IMR-90 (cell line): ENCODE measurements around the gene COL4A5. TPM values are rescaled to one million over a fixed set of nuclear protein-coding genes. Genes with fewer than 3 reads are reported as not detected.

Experiments used
- ATAC-seq: fragments of 200-7000 bp; cut with Tn5 transposase; 2 replicates; pipeline ENCODE4 v1.9.1; 2020; ENCODE audit warnings: low read depth, mild to moderate bottlenecking, moderate library complexity
- BruUV-seq: library from RNA; stranded (reverse); fragments of 400-500 nt; replicated peaks from 2 replicates; lab custom pipeline; 2021; lab: Mats Ljungman, UMichigan
- CTCF ChIA-PET: fragments of 300-600 bp; formaldehyde crosslinking; extraction: SDS; loops from one replicate; lab custom pipeline; 2021; ENCODE audit warnings: antibody characterized with exemption; lab: Yijun Ruan, JAX
- POLR2A ChIA-PET: fragments of 300-600 bp; sonication (Branson Sonifier 250); formaldehyde crosslinking; loops from one replicate; lab custom pipeline; 2022; ENCODE audit warnings: antibody characterized with exemption; ENCODE audit not compliant: unreplicated experiment; lab: Charles Lee
- DNase-seq: peaks from one replicate; pipeline ENCODE4 v3.0.0; 2013
- H2AFZ ChIP-seq: replicated peaks from 2 replicates; pipeline ENCODE3; 2013; ENCODE audit warnings: low read length, mild to moderate bottlenecking; ENCODE audit not compliant: poor library complexity
- H2AK5ac ChIP-seq: 2 replicates; pipeline ENCODE4 v1.6.1; 2013; ENCODE audit warnings: low read depth, low read length, inconsistent platforms
- H2AK9ac ChIP-seq: replicated peaks from 2 replicates; pipeline ENCODE3; 2013; ENCODE audit warnings: mild to moderate bottlenecking, low read depth, low read length, moderate library complexity; ENCODE audit not compliant: poor library complexity
- H2BK120ac ChIP-seq: 2 replicates; pipeline ENCODE4 v1.6.1; 2013; ENCODE audit warnings: low read depth, low read length, inconsistent platforms
- H2BK15ac ChIP-seq: 3 replicates; pipeline ENCODE4 v1.6.1; 2013; ENCODE audit warnings: low read depth, low read length, inconsistent platforms
- H2BK20ac ChIP-seq: 2 replicates; pipeline ENCODE4 v1.6.1; 2013; ENCODE audit warnings: low read depth, mild to moderate bottlenecking, inconsistent platforms, low read length, moderate library complexity
- H2BK5ac ChIP-seq: 2 replicates; pipeline ENCODE4 v1.6.1; 2013; ENCODE audit warnings: mild to moderate bottlenecking, low read depth, low read length, inconsistent platforms; ENCODE audit not compliant: poor library complexity, severe bottlenecking
- H3K14ac ChIP-seq: replicated peaks from 2 replicates; pipeline ENCODE4 v1.6.1; 2013; ENCODE audit warnings: low read depth, low read length, inconsistent platforms
- H3K18ac ChIP-seq: 2 replicates; pipeline ENCODE4 v1.6.1; 2013; ENCODE audit warnings: low read depth, low read length, control low read depth
- H3K23ac ChIP-seq: 2 replicates; pipeline ENCODE4 v1.6.1; 2013; ENCODE audit warnings: low read depth, low read length, inconsistent platforms
- H3K27ac ChIP-seq: 2 replicates; pipeline ENCODE4 v1.5.1; 2013; ENCODE audit warnings: mild to moderate bottlenecking, control low read depth, low read length; ENCODE audit not compliant: insufficient read depth
- H3K27me3 ChIP-seq: 2 replicates; pipeline ENCODE4 v1.6.1; 2013; ENCODE audit warnings: low read length; ENCODE audit not compliant: control insufficient read depth, insufficient read depth
- H3K36me3 ChIP-seq: 2 replicates; pipeline ENCODE4 v1.6.1; 2013; ENCODE audit warnings: low read length, mixed read lengths; ENCODE audit not compliant: control insufficient read depth, insufficient read depth
- H3K4ac ChIP-seq: 2 replicates; pipeline ENCODE4 v1.6.1; 2013; ENCODE audit warnings: low read depth, low read length, inconsistent platforms
- H3K4me1 ChIP-seq: 2 replicates; pipeline ENCODE4 v1.6.1; 2013; ENCODE audit warnings: low read length, mixed read lengths; ENCODE audit not compliant: control insufficient read depth, insufficient read depth
- H3K4me2 ChIP-seq: 2 replicates; pipeline ENCODE4 v1.6.1; 2013; ENCODE audit warnings: low read depth, mild to moderate bottlenecking, control low read depth, low read length, moderate library complexity
- H3K4me3 ChIP-seq: 2 replicates; pipeline ENCODE4 v1.5.1; 2013; ENCODE audit warnings: low read depth, mild to moderate bottlenecking, control low read depth, low read length, moderate library complexity; ENCODE audit not compliant: insufficient read depth
- H3K56ac ChIP-seq: 2 replicates; pipeline ENCODE4 v1.6.1; 2013; ENCODE audit warnings: low read length, inconsistent platforms; ENCODE audit not compliant: insufficient read depth; ENCODE audit errors: extremely low read depth
- H3K79me1 ChIP-seq, 2 experiments: 2 replicates each; pipeline ENCODE4 v1.6.1; 2013; ENCODE audit warnings: low read length in 2 of 2, inconsistent platforms in 1 of 2, low read depth in 1 of 2
- H3K9ac ChIP-seq: 2 replicates; pipeline ENCODE4 v1.6.1; 2013; ENCODE audit warnings: low read depth, low read length, control low read depth
- H3K9me1 ChIP-seq: 2 replicates; pipeline ENCODE4 v1.6.1; 2013; ENCODE audit warnings: low read length, inconsistent platforms; ENCODE audit not compliant: insufficient read depth
- H3K9me3 ChIP-seq: 2 replicates; pipeline ENCODE4 v1.6.1; 2013; ENCODE audit warnings: low read length; ENCODE audit not compliant: control insufficient read depth, insufficient read depth
- H4K20me1 ChIP-seq: 2 replicates; pipeline ENCODE4 v1.6.1; 2013; ENCODE audit warnings: low read length, inconsistent platforms; ENCODE audit not compliant: insufficient read depth
- H4K5ac ChIP-seq: 2 replicates; pipeline ENCODE4 v1.6.1; 2013; ENCODE audit warnings: mild to moderate bottlenecking, low read depth, low read length, control low read depth
- H4K8ac ChIP-seq, 2 experiments: 2 replicates each; pipeline ENCODE4 v1.6.1; 2013; ENCODE audit warnings: low read depth in 2 of 2, low read length in 2 of 2, control low read depth in 1 of 2, inconsistent platforms in 1 of 2
- H4K91ac ChIP-seq: 2 replicates; pipeline ENCODE4 v1.6.1; 2013; ENCODE audit warnings: low read depth, low read length, inconsistent platforms; ENCODE audit not compliant: insufficient read depth
- BHLHE40 ChIP-seq: fragments of 150-350 bp; IDR thresholded peaks from 2 replicates; pipeline ENCODE4 v1.6.1; 2016; ENCODE audit warnings: mild to moderate bottlenecking, low read depth, low read length
- CEBPB ChIP-seq: IDR thresholded peaks from 2 replicates; pipeline ENCODE4 v1.6.1; 2012; ENCODE audit warnings: low read depth, low read length, improper control_type of control experiment
- MAZ ChIP-seq: IDR thresholded peaks from 2 replicates; pipeline ENCODE4 v1.6.1; 2012; ENCODE audit warnings: low read depth, mild to moderate bottlenecking, low read length, improper control_type of control experiment, moderate library complexity, borderline replicate concordance
- MXI1 ChIP-seq: IDR thresholded peaks from 2 replicates; pipeline ENCODE4 v1.6.1; 2012; ENCODE audit warnings: low read depth, mild to moderate bottlenecking, low read length, moderate library complexity, borderline replicate concordance
- NFE2L2 ChIP-seq: fragments of 150-350 bp; IDR thresholded peaks from 2 replicates; pipeline ENCODE4 v1.6.1; 2016; ENCODE audit warnings: low read depth, mild to moderate bottlenecking, low read length
- RCOR1 ChIP-seq: IDR thresholded peaks from 2 replicates; pipeline ENCODE4 v1.6.1; 2012; ENCODE audit warnings: mild to moderate bottlenecking, low read length, improper control_type of control experiment; ENCODE audit not compliant: insufficient replicate concordance
- WGBS, 2 experiments: methylation state at CpG; one replicate each; pipeline versions ENCODE4 v1.1.5 to v1.1.7; 2013; ENCODE audit warnings: missing lambda C conversion rate in 2 of 2; ENCODE audit not compliant: insufficient read length in 1 of 2; ENCODE audit errors: extremely low coverage in 2 of 2; 5-methylcytosine and 5-hydroxymethylcytosine counted together
- dilution Hi-C: fragments of 300-500 bp; cut with HindIII; formaldehyde crosslinking; loops from one replicate; pipeline ENCODE4 v1.14.3; 2018; ENCODE audit warnings: low sequenced_read_pairs; ENCODE audit not compliant: unreplicated experiment
- in situ Hi-C: fragments of 300-500 bp; cut with MboI; formaldehyde crosslinking; loops from 3 replicates; pipeline ENCODE4 v1.14.3; 2019; ENCODE audit warnings: low sequenced_read_pairs, inconsistent platforms, mixed read lengths
- intact Hi-C: fragments of 100-400 bp; cut with micrococcal nuclease; formaldehyde crosslinking; loops from 2 replicates; pipeline ENCODE4 v1.10.0; 2022
- polyA plus RNA-seq, 3 experiments: library from polyadenylated mRNA; depleted of rRNA; stranded (reverse); fragments of >200 nt; gene quantifications; 2 replicates each; pipeline ENCODE4 v1.2.3, GENCODE V29; 2012; ENCODE audit warnings: low replicate concordance in 1 of 3
- total RNA-seq: library from RNA; depleted of rRNA; stranded (reverse); fragments of >200 nt; gene quantifications from 2 replicates; pipeline ENCODE4 v1.2.3, GENCODE V29; 2012

Gene COL4A5
- total and polyA plus RNA-seq, 2 of the 4 experiments (the other 2 are of a cell fraction): 16.3 to 26.6 TPM

GRCh38 chrX:108468486-108468885 lies 28.8 kb downstream of the COL4A5 start:
- H3K36me3 ChIP-seq: no peaks in the 10 kb centered on the region
- no peak overlapping the region for H4K5ac ChIP-seq
- H3K27me3 ChIP-seq: no peaks in the 10 kb centered on the region
- no peak overlapping the region for H2AK5ac ChIP-seq
- H3K4me2 ChIP-seq: no peak overlapping the region
- H4K8ac ChIP-seq: no peak overlapping the region
- no peaks in the 10 kb centered on the region for H3K4me1 ChIP-seq
- H3K9me1 ChIP-seq: no peaks in the 10 kb centered on the region; the same call in 1 of the 2 replicates
- H2AK9ac ChIP-seq: no peak overlapping the region
- ATAC-seq (peak; percentile 35; the same call in 1 of the 2 replicates), DNase-seq (peak; percentile 71)
- H4K20me1 ChIP-seq: no peaks in the 10 kb centered on the region; the same call in 1 of the 2 replicates
- in situ Hi-C loops: no loop called here
- no peak overlapping the region for H4K91ac ChIP-seq
- no peak overlapping the region for H3K23ac ChIP-seq
- no peak overlapping the region for H3K14ac ChIP-seq
- intact Hi-C loops: no loop called here
- H2AFZ ChIP-seq: no peak overlapping the region
- ChIA-PET POLR2A (no interaction called here), CTCF (no interaction called here)
- no peaks in the 10 kb centered on the region for H3K9me3 ChIP-seq
- no CpG with 5 or more reads among the region's 1 CpG for WGBS, 2 experiments
- H2BK120ac ChIP-seq: 0 out of 2 replicates have a peak overlapping the region, but pooled peaks have one; percentile 5
- no peak overlapping the region for H3K4me3 ChIP-seq
- no TSS peak for BruUV-seq
- H3K27ac ChIP-seq: peak overlapping the region; percentile 64; the same call in 1 of the 2 replicates
- no peak overlapping the region for H2BK20ac ChIP-seq
- H3K79me1 ChIP-seq: peaks cover 0 to 6% of the 10 kb centered on the region in 2 experiments; a peak in 1 of 4 replicates
- H2BK15ac ChIP-seq: no peak overlapping the region
- H3K9ac ChIP-seq: no peak overlapping the region
- dilution Hi-C loops: no loop called here
- H2BK5ac ChIP-seq: peak overlapping the region; percentile 54
- no peak overlapping the region for H3K56ac ChIP-seq
- no peak for TF ChIP-seq BHLHE40
- peak; percentile 70 for TF ChIP-seq CEBPB
- no peak for TF ChIP-seq MAZ
- TF ChIP-seq NFE2L2: no peak
- TF ChIP-seq MXI1: no peak
- TF ChIP-seq RCOR1: no peak
- no peak overlapping the region for H3K4ac ChIP-seq
- no peak overlapping the region for H3K18ac ChIP-seq
